Dendritic cell treated with granulocyte-macrophage colony-stimulating factor and Interleukin-4, amounts not matched to agents 40 ng/mL and 50 ng/mL, for 4 days (primary cell): ENCODE data around the gene C2orf68.
"Not testable (repeated sequence)": the region's sequence is repeated elsewhere in the genome, so short reads cannot be mapped to it uniquely, and the experiment has no call there.

Experiments used
- H3K27ac Mint-ChIP-seq: one replicate; pipeline ENCODE4 v1.8.0; 2022; ENCODE audit warnings: mild to moderate bottlenecking, mixed read lengths
- H3K27me3 Mint-ChIP-seq: one replicate; pipeline ENCODE4 v1.8.0; 2022; ENCODE audit warnings: mild to moderate bottlenecking, mixed read lengths
- H3K36me3 Mint-ChIP-seq: one replicate; pipeline ENCODE4 v1.8.0; 2022; ENCODE audit warnings: low read depth, mixed read lengths
- H3K4me1 Mint-ChIP-seq: one replicate; pipeline ENCODE4 v1.8.0; 2022; ENCODE audit warnings: low read depth, mixed read lengths
- H3K4me3 Mint-ChIP-seq: one replicate; pipeline ENCODE4 v1.8.0; 2022; ENCODE audit warnings: mild to moderate bottlenecking, moderate library complexity, mixed read lengths
- H3K9me3 Mint-ChIP-seq: one replicate; pipeline ENCODE4 v1.8.0; 2022; ENCODE audit warnings: mixed read lengths
- intact Hi-C: fragments of 100-400 bp; cut with micrococcal nuclease; formaldehyde crosslinking; loops from one replicate; pipeline ENCODE4 v1.15.0; 2022

The C2orf68 gene

GRCh38 chr2:85648619-85649018 is 36.8 kb upstream of the C2orf68 start:
- intact Hi-C loops, result loop anchor here (10.0 kb wide), 1 partner anchor 446 kb away; no protein-coding TSS in a partner anchor
- peaks cover 12% of the 10 kb centered on the region for H3K4me1 Mint-ChIP-seq
- no peaks in the 10 kb centered on the region for H3K9me3 Mint-ChIP-seq
- H3K4me3 Mint-ChIP-seq, result no peak overlapping the region
- peaks cover 100% of the 10 kb centered on the region for H3K36me3 Mint-ChIP-seq
- H3K27me3 Mint-ChIP-seq, result no peaks in the 10 kb centered on the region
- H3K27ac Mint-ChIP-seq, result no peak overlapping the region

GRCh38 chr2:85647823-85648526 is 36.1 kb upstream of the C2orf68 start:
- H3K27ac Mint-ChIP-seq, result no peak overlapping the region

GRCh38 chr2:85646166-85646565 is 34.3 kb upstream of the C2orf68 start:
- H3K4me3 Mint-ChIP-seq, result no peak overlapping the region
- H3K9me3 Mint-ChIP-seq, result no peaks in the 10 kb centered on the region
- intact Hi-C loops, result loop anchor here (10.0 kb wide), 1 partner anchor 449 kb away; no protein-coding TSS in a partner anchor
- peaks cover 100% of the 10 kb centered on the region for H3K36me3 Mint-ChIP-seq
- no peaks in the 10 kb centered on the region for H3K27me3 Mint-ChIP-seq
- no peak overlapping the region for H3K27ac Mint-ChIP-seq
- peaks cover 12% of the 10 kb centered on the region for H3K4me1 Mint-ChIP-seq

More at GRCh38 chr2:85647823-85648526, 36.1 kb upstream of the C2orf68 start:
- intact Hi-C loops, result loop anchor here (10.0 kb wide), 1 partner anchor 447 kb away; no protein-coding TSS in a partner anchor
- H3K4me3 Mint-ChIP-seq, result no peak overlapping the region
- peaks cover 12% of the 10 kb centered on the region for H3K4me1 Mint-ChIP-seq
- peaks cover 100% of the 10 kb centered on the region for H3K36me3 Mint-ChIP-seq
- no peaks in the 10 kb centered on the region for H3K27me3 Mint-ChIP-seq
- H3K9me3 Mint-ChIP-seq, result no peaks in the 10 kb centered on the region

GRCh38 chr2:85644909-85645308 is 33.0 kb upstream of the C2orf68 start:
- no peak overlapping the region for H3K4me3 Mint-ChIP-seq
- H3K9me3 Mint-ChIP-seq, result no peaks in the 10 kb centered on the region
- H3K4me1 Mint-ChIP-seq, result peaks cover 12% of the 10 kb centered on the region
- peaks cover 100% of the 10 kb centered on the region for H3K36me3 Mint-ChIP-seq
- intact Hi-C loops, result loop anchor here (10.0 kb wide), 1 partner anchor 450 kb away; no protein-coding TSS in a partner anchor
- no peak overlapping the region for H3K27ac Mint-ChIP-seq
- no peaks in the 10 kb centered on the region for H3K27me3 Mint-ChIP-seq

GRCh38 chr2:85642725-85643124 is 30.9 kb upstream of the C2orf68 start:
- intact Hi-C loops, result loop anchor here (10.0 kb wide), 1 partner anchor 452 kb away; no protein-coding TSS in a partner anchor
- H3K27ac Mint-ChIP-seq, result no peak overlapping the region
- peaks cover 7% of the 10 kb centered on the region for H3K4me1 Mint-ChIP-seq
- no peaks in the 10 kb centered on the region for H3K9me3 Mint-ChIP-seq
- peaks cover 100% of the 10 kb centered on the region for H3K36me3 Mint-ChIP-seq
- no peaks in the 10 kb centered on the region for H3K27me3 Mint-ChIP-seq
- H3K4me3 Mint-ChIP-seq, result no peak overlapping the region

- no peak overlapping the region for H3K4me3 Mint-ChIP-seq
- H3K27me3 Mint-ChIP-seq, result no peaks in the 10 kb centered on the region
- peaks cover 100% of the 10 kb centered on the region for H3K36me3 Mint-ChIP-seq
- no peaks in the 10 kb centered on the region for H3K9me3 Mint-ChIP-seq
- intact Hi-C loops, result loop anchor here (2.0 to 5.0 kb wide), 2 partner anchors 77 to 179 kb away; no protein-coding TSS in a partner anchor
- peaks cover 27% of the 10 kb centered on the region for H3K4me1 Mint-ChIP-seq
- H3K27ac Mint-ChIP-seq, result peak overlapping the region; percentile 54
Observed at GRCh38 chr2:85635636-85636035, 23.8 kb upstream of the C2orf68 start.

- Mint-ChIP-seq H3K36me3 (peaks cover 100% of the 10 kb centered on the region), H3K4me1 (peaks cover 27% of the 10 kb centered on the region)
Observed at GRCh38 chr2:85635011-85635410, 23.1 kb upstream of the C2orf68 start.

GRCh38 chr2:85631316-85631715 is 19.4 kb upstream of the C2orf68 start:
- H3K27ac Mint-ChIP-seq, result no peak overlapping the region
- no peak overlapping the region for H3K4me3 Mint-ChIP-seq
- no peaks in the 10 kb centered on the region for H3K27me3 Mint-ChIP-seq
- H3K9me3 Mint-ChIP-seq, result no peaks in the 10 kb centered on the region
- H3K4me1 Mint-ChIP-seq, result peaks cover 21% of the 10 kb centered on the region
- H3K36me3 Mint-ChIP-seq, result peaks cover 99% of the 10 kb centered on the region
- intact Hi-C loops, result no loop called here

More at GRCh38 chr2:85635011-85635410, 23.1 kb upstream of the C2orf68 start:
- Mint-ChIP-seq H3K27ac (peak overlapping the region; percentile 54), H3K4me3 (no peak overlapping the region), H3K9me3 (no peaks in the 10 kb centered on the region), H3K27me3 (no peaks in the 10 kb centered on the region)
- intact Hi-C loops, result loop anchor here (5.0 kb wide), 1 partner anchor 77 kb away; no protein-coding TSS in a partner anchor

- intact Hi-C loops, result loop anchor here (10.0 kb wide), 1 partner anchor 496 kb away; no protein-coding TSS in a partner anchor
- no peak overlapping the region for H3K27ac Mint-ChIP-seq
- no peaks in the 10 kb centered on the region for H3K4me1 Mint-ChIP-seq
- H3K9me3 Mint-ChIP-seq, result no peaks in the 10 kb centered on the region
- H3K27me3 Mint-ChIP-seq, result no peaks in the 10 kb centered on the region
- no peak overlapping the region for H3K4me3 Mint-ChIP-seq
- peaks cover 99% of the 10 kb centered on the region for H3K36me3 Mint-ChIP-seq
Observed at GRCh38 chr2:85628658-85629057, 16.8 kb upstream of the C2orf68 start.

- no peaks in the 10 kb centered on the region for H3K27me3 Mint-ChIP-seq
Observed at GRCh38 chr2:85623991-85624390, 12.1 kb upstream of the C2orf68 start.

GRCh38 chr2:85621338-85621737 is 9.5 kb upstream of the C2orf68 start:
- Mint-ChIP-seq H3K36me3 (peaks cover 88% of the 10 kb centered on the region), H3K27me3 (no peaks in the 10 kb centered on the region), H3K4me3 (no peak overlapping the region), H3K27ac (no peak overlapping the region), H3K4me1 (peaks cover 22% of the 10 kb centered on the region), H3K9me3 (no peaks in the 10 kb centered on the region)
- intact Hi-C loops, result loop anchor here (10.0 kb wide), 1 partner anchor 503 kb away; no protein-coding TSS in a partner anchor

More at GRCh38 chr2:85623991-85624390, 12.1 kb upstream of the C2orf68 start:
- peaks cover 96% of the 10 kb centered on the region for H3K36me3 Mint-ChIP-seq
- peaks cover 3% of the 10 kb centered on the region for H3K4me1 Mint-ChIP-seq
- intact Hi-C loops, result loop anchor here (10.0 kb wide), 1 partner anchor 501 kb away; no protein-coding TSS in a partner anchor
- H3K27ac Mint-ChIP-seq, result no peak overlapping the region
- no peak overlapping the region for H3K4me3 Mint-ChIP-seq
- H3K9me3 Mint-ChIP-seq, result no peaks in the 10 kb centered on the region

GRCh38 chr2:85619617-85620016 is 7.8 kb upstream of the C2orf68 start:
- H3K4me3 Mint-ChIP-seq, result no peak overlapping the region
- no peaks in the 10 kb centered on the region for H3K9me3 Mint-ChIP-seq
- peaks cover 76% of the 10 kb centered on the region for H3K36me3 Mint-ChIP-seq
- peaks cover 22% of the 10 kb centered on the region for H3K4me1 Mint-ChIP-seq
- intact Hi-C loops, result loop anchor here (10.0 kb wide), 2 partner anchors 485 to 505 kb away; partner anchors contain the start of genes POLR1A and PTCD3
- no peak overlapping the region for H3K27ac Mint-ChIP-seq
- no peaks in the 10 kb centered on the region for H3K27me3 Mint-ChIP-seq

GRCh38 chr2:85617723-85618122 is 5.9 kb upstream of the C2orf68 start:
- H3K36me3 Mint-ChIP-seq, result peaks cover 57% of the 10 kb centered on the region
- not testable (repeated sequence) for H3K27me3 Mint-ChIP-seq, H3K4me3 Mint-ChIP-seq, H3K9me3 Mint-ChIP-seq
- peak overlapping the region; percentile 92 for H3K27ac Mint-ChIP-seq
- peaks cover 22% of the 10 kb centered on the region for H3K4me1 Mint-ChIP-seq
- intact Hi-C loops, result loop anchor here (2.0 to 10.0 kb wide), 2 partner anchors 15 to 487 kb away; partner anchors contain the start of genes POLR1A, PTCD3 and TMEM150A

GRCh38 chr2:85615413-85615728 is 3.5 kb upstream of the C2orf68 start:
- H3K27me3 Mint-ChIP-seq, result no peaks in the 10 kb centered on the region
- H3K4me3 Mint-ChIP-seq, result peak overlapping the region; percentile 91
- no peaks in the 10 kb centered on the region for H3K9me3 Mint-ChIP-seq
- H3K4me1 Mint-ChIP-seq, result peaks cover 24% of the 10 kb centered on the region
- H3K27ac Mint-ChIP-seq, result peak overlapping the region; percentile 92
- peaks cover 42% of the 10 kb centered on the region for H3K36me3 Mint-ChIP-seq
- intact Hi-C loops, result loop anchor here (10.0 kb wide), 1 partner anchor 489 kb away; the partner anchor contains the start of genes POLR1A and PTCD3
